MM.1S (cell line): ENCODE data around the gene MIPEP.

ENCODE experiments used
- DNase-seq: peaks from one replicate; pipeline ENCODE4 v3.0.0-alpha.2; 2015
- H2AFZ ChIP-seq: fragments of 300-600 bp; sonication (generic); 2 replicates; pipeline ENCODE4 v1.6.0; 2016; ENCODE audit warnings: antibody characterized with exemption, low read length
- H3F3A ChIP-seq: fragments of 300-600 bp; sonication (generic); 2 replicates; pipeline ENCODE4 v1.6.1; 2016; ENCODE audit warnings: mild to moderate bottlenecking, antibody characterized with exemption, low read length, moderate library complexity, mixed read lengths; ENCODE audit not compliant: insufficient read depth
- H3K27ac ChIP-seq: fragments of 300-600 bp; sonication (generic); 2 replicates; pipeline ENCODE4 v1.5.1; 2016; ENCODE audit warnings: mild to moderate bottlenecking, low read length
- H3K27me3 ChIP-seq: fragments of 300-600 bp; sonication (generic); replicated peaks from 2 replicates; pipeline ENCODE4 v1.6.0; 2016; ENCODE audit warnings: low read length; ENCODE audit not compliant: insufficient read depth
- H3K36me3 ChIP-seq: fragments of 300-600 bp; sonication (generic); replicated peaks from 2 replicates; pipeline ENCODE4 v1.6.1; 2016; ENCODE audit warnings: mild to moderate bottlenecking, low read length, mixed read lengths; ENCODE audit not compliant: insufficient read depth
- H3K4me1 ChIP-seq: fragments of 300-600 bp; sonication (generic); 2 replicates; pipeline ENCODE4 v1.6.1; 2016; ENCODE audit warnings: low read length, mixed read lengths
- H3K4me2 ChIP-seq: fragments of 300-600 bp; sonication (generic); 2 replicates; pipeline ENCODE4 v1.6.0; 2016; ENCODE audit warnings: low read depth, low read length
- H3K4me3 ChIP-seq: fragments of 300-600 bp; sonication (generic); 2 replicates; pipeline ENCODE4 v1.5.1; 2016; ENCODE audit warnings: low read length, mixed read lengths
- H3K79me2 ChIP-seq: fragments of 300-600 bp; sonication (generic); 2 replicates; pipeline ENCODE4 v1.6.1; 2016; ENCODE audit warnings: mixed run types, low read length, mixed read lengths
- H3K9ac ChIP-seq: fragments of 300-600 bp; sonication (generic); 2 replicates; pipeline ENCODE4 v1.6.1; 2016; ENCODE audit warnings: low read length, mixed read lengths
- H3K9me2 ChIP-seq: fragments of 300-600 bp; sonication (generic); replicated peaks from 2 replicates; pipeline ENCODE4 v1.6.1; 2016; ENCODE audit warnings: mild to moderate bottlenecking, low read length, mixed read lengths; ENCODE audit not compliant: insufficient read depth
- H3K9me3 ChIP-seq: fragments of 300-600 bp; sonication (generic); replicated peaks from 2 replicates; pipeline ENCODE4 v1.6.1; 2016; ENCODE audit warnings: mild to moderate bottlenecking, low read length, mixed read lengths; ENCODE audit not compliant: insufficient read depth
- H4K20me1 ChIP-seq: fragments of 300-600 bp; sonication (generic); 2 replicates; pipeline ENCODE4 v1.6.1; 2016; ENCODE audit warnings: mild to moderate bottlenecking, low read length, moderate library complexity, mixed read lengths; ENCODE audit not compliant: insufficient read depth
- CTCF ChIP-seq: fragments of 300-600 bp; sonication (generic); IDR thresholded peaks from 2 replicates; pipeline ENCODE4 v1.5.1; 2016; ENCODE audit warnings: antibody characterized with exemption, low read length, mixed read lengths
- EZH2 ChIP-seq: fragments of 300-600 bp; sonication (generic); optimal IDR thresholded peaks from 2 replicates; pipeline ENCODE3; 2017; ENCODE audit warnings: low read depth, mild to moderate bottlenecking, antibody characterized with exemption, low read length, mixed read lengths
- EZH2phosphoT487 ChIP-seq: fragments of 300-600 bp; sonication (generic); IDR thresholded peaks from 2 replicates; pipeline ENCODE4 v1.6.1; 2018; ENCODE audit warnings: antibody characterized with exemption, low read length

MIPEP gene

GRCh38 chr13:23792680-23793079 is 96.5 kb downstream of the MIPEP start:
- Histone ChIP-seq H3K9ac (no peak overlapping the region), H3K4me1 (no peaks in the 10 kb centered on the region), H4K20me1 (no peaks in the 10 kb centered on the region), H3K27me3 (no peaks in the 10 kb centered on the region), H2AFZ (no peak overlapping the region), H3K4me2 (no peak overlapping the region), H3K9me3 (no peaks in the 10 kb centered on the region), H3K4me3 (no peak overlapping the region), H3K36me3 (no peaks in the 10 kb centered on the region), H3F3A (no peaks in the 10 kb centered on the region), H3K27ac (no peak overlapping the region), H3K9me2 (no peaks in the 10 kb centered on the region), H3K79me2 (no peaks in the 10 kb centered on the region)
- TF ChIP-seq EZH2 (no peak), EZH2phosphoT487 (no peak), CTCF (no peak)
- no peak for DNase-seq

DNA sequence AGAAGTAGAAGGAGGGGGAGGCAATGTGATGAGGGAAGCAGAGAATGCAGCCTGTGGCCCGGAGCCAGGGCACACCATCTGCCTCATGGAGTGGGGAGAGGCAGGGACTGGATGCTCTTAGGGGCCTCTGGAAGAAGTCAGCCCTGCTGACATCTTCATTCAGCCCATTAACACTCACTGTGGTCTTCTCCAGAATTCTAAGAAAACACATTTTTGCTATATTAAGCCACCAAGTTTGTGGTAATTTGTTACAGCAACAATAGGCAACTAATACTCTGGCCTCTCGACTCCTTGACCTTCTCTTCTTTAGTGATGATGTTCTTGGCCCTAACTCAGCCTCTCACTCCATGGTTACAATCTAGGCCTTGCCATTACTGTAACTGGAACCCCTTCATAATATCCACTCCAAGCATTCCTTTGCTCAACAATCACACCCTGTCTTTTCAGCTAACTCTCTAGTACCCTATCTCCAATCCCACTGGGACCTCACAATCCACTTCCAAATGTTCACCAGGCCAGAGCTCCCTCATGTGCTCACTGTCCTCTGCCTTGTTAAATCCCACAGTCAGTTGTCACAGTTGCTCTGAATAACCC is 98.5 kb downstream of the MIPEP start:
- no peak overlapping the region for H3K9ac ChIP-seq
- no peak for DNase-seq
- no peaks in the 10 kb centered on the region for H4K20me1 ChIP-seq
- no peaks in the 10 kb centered on the region for H3K79me2 ChIP-seq
- no peaks in the 10 kb centered on the region for H3K27me3 ChIP-seq
- H3K27ac ChIP-seq = no peak overlapping the region
- H3F3A ChIP-seq = no peaks in the 10 kb centered on the region
- H3K4me2 ChIP-seq = no peak overlapping the region
- no peak overlapping the region for H3K4me3 ChIP-seq
- H3K9me3 ChIP-seq = no peaks in the 10 kb centered on the region
- no peaks in the 10 kb centered on the region for H3K4me1 ChIP-seq
- no peaks in the 10 kb centered on the region for H3K36me3 ChIP-seq
- H3K9me2 ChIP-seq = no peaks in the 10 kb centered on the region
- H2AFZ ChIP-seq = no peak overlapping the region
- no peak for TF ChIP-seq EZH2
- TF ChIP-seq EZH2phosphoT487 = no peak
- TF ChIP-seq CTCF = no peak

DNA sequence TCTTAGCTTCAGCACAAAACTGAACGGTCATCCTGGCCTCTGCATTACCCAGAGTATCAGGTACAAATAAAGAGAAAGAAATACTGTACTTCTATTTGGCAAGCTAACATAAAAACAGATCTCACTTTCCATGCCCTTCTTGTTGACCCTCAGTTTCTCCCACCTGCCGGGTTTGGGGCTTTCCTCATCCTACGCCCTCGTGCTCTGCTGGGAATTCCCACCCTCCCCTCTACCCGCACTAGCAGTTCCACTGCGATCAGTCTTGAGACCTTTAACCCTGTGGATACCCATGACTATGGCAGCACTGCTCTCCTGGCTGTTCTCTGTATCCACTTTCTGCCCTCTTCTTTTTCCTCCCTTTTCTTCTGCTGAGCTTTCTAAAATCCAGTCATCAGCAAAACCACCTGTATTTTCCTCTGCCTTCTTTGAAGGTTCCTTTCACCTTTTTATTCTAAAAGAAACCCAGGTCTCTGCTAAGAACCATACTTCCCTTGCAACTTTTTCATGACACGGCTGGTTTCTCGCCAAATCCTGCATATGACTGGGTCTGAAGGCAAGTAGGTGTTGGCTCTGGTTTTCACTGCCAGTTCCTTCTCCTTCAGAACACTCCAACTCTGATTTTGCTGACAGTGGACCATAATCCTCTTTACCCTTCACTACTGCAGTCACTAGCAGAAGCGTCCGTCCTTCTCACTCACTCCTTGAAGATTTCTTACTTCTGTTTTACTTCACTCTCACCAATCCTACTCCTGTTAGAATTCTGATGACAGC is 99.4 kb downstream of the MIPEP start:
- Histone ChIP-seq H3K79me2 (no peaks in the 10 kb centered on the region), H3K9me3 (no peaks in the 10 kb centered on the region)
- TF ChIP-seq EZH2 (no peak), EZH2phosphoT487 (no peak), CTCF (no peak)

More for the DNA sequence above, 99.4 kb downstream of the MIPEP start:
- Histone ChIP-seq H3K4me1 (no peaks in the 10 kb centered on the region), H4K20me1 (no peaks in the 10 kb centered on the region), H3F3A (no peaks in the 10 kb centered on the region), H3K4me3 (no peak overlapping the region), H3K4me2 (no peak overlapping the region), H3K9ac (no peak overlapping the region), H3K27me3 (no peaks in the 10 kb centered on the region), H3K36me3 (no peaks in the 10 kb centered on the region), H2AFZ (no peak overlapping the region), H3K9me2 (no peaks in the 10 kb centered on the region), H3K27ac (no peak overlapping the region)
- no peak for DNase-seq
